PC-9 (cell line): Measurements from ENCODE around the gene SLC1A2. TPM values are rescaled to one million over a fixed set of nuclear protein-coding genes. Genes with fewer than 3 reads are reported as not detected.

ENCODE experiments used
- BruUV-seq: library from RNA; stranded (reverse); fragments of 400-500 nt; replicated peaks from 2 replicates; lab custom pipeline; 2021; lab: Mats Ljungman, UMichigan
- CTCF ChIA-PET: fragments of 300-600 bp; sonication (Branson Sonifier 250); formaldehyde crosslinking; loops from one replicate; lab custom pipeline; 2022; ENCODE audit warnings: antibody characterized with exemption; lab: Charles Lee
- POLR2A ChIA-PET: fragments of 300-600 bp; sonication (Branson Sonifier 250); formaldehyde crosslinking; loops from one replicate; lab custom pipeline; 2022; ENCODE audit warnings: antibody characterized with exemption; ENCODE audit not compliant: unreplicated experiment; lab: Charles Lee
- DNase-seq, 2 experiments: peaks; one replicate each; pipeline versions ENCODE4 v3.0.0 to v3.0.0-alpha.2; 2015 to 2022; ENCODE audit warnings: mixed read lengths in 1 of 2
- H2AFZ ChIP-seq: fragments of 200-600 bp; sonication (generic); 2 replicates; pipeline ENCODE4 v1.8.1; 2017; ENCODE audit warnings: antibody characterized with exemption
- H3F3A ChIP-seq: fragments of 200-600 bp; sonication (generic); 2 replicates; pipeline ENCODE4 v1.8.1; 2017; ENCODE audit warnings: antibody characterized with exemption, mild to moderate bottlenecking, low read depth; ENCODE audit not compliant: insufficient read depth
- H3K27ac ChIP-seq: fragments of 200-600 bp; sonication (generic); 2 replicates; pipeline ENCODE4 v1.6.1; 2016; ENCODE audit warnings: mixed run types
- H3K27me3 ChIP-seq: fragments of 200-600 bp; sonication (generic); 2 replicates; pipeline ENCODE4 v1.6.1; 2016; ENCODE audit warnings: low read depth, mixed run types; ENCODE audit not compliant: insufficient read depth
- H3K36me3 ChIP-seq: fragments of 200-600 bp; sonication (generic); 2 replicates; pipeline ENCODE4 v1.6.1; 2016; ENCODE audit warnings: low read depth, mixed run types
- H3K4me1 ChIP-seq: fragments of 200-600 bp; sonication (generic); replicated peaks from 2 replicates; pipeline ENCODE4 v1.6.1; 2016; ENCODE audit warnings: mixed run types; ENCODE audit not compliant: insufficient read depth
- H3K4me2 ChIP-seq: fragments of 200-600 bp; sonication (generic); 2 replicates; pipeline ENCODE4 v1.6.1; 2017; ENCODE audit warnings: mixed run types
- H3K4me3 ChIP-seq: fragments of 200-600 bp; sonication (generic); 2 replicates; pipeline ENCODE4 v1.6.1; 2016; ENCODE audit warnings: mixed run types
- H3K79me2 ChIP-seq: fragments of 200-600 bp; sonication (generic); 2 replicates; pipeline ENCODE4 v1.6.1; 2017; ENCODE audit warnings: low read depth, mixed run types
- H3K9me2 ChIP-seq: fragments of 200-600 bp; sonication (generic); 2 replicates; pipeline ENCODE4 v1.8.1; 2017; ENCODE audit warnings: mild to moderate bottlenecking; ENCODE audit not compliant: insufficient read depth
- H3K9me3 ChIP-seq: fragments of 200-600 bp; sonication (generic); 2 replicates; pipeline ENCODE4 v1.8.1; 2016; ENCODE audit warnings: low read depth; ENCODE audit not compliant: insufficient read depth
- H4K20me1 ChIP-seq: fragments of 200-600 bp; sonication (generic); 2 replicates; pipeline ENCODE4 v1.8.1; 2017; ENCODE audit not compliant: insufficient read depth
- CTCF ChIP-seq: fragments of 200-600 bp; sonication (generic); conservative IDR thresholded peaks from 2 replicates; pipeline ENCODE4 v1.6.1; 2017; ENCODE audit warnings: mixed run types, antibody characterized with exemption, mild to moderate bottlenecking, moderate library complexity
- EZH2 ChIP-seq: fragments of 200-600 bp; sonication (generic); IDR thresholded peaks from 2 replicates; pipeline ENCODE4 v1.8.0; 2017; ENCODE audit warnings: antibody characterized with exemption, low read depth
- intact Hi-C: fragments of 100-400 bp; cut with micrococcal nuclease; formaldehyde crosslinking; loops from one replicate; pipeline ENCODE4 v1.10.0; 2022; ENCODE audit not compliant: unreplicated experiment
- total RNA-seq: library from RNA; stranded (reverse); gene quantifications from 2 replicates; pipeline ENCODE4 v1.2.3, GENCODE V29; 2021

SLC1A2 gene
- total RNA-seq, 1 experiment from 2014 or later: 0.09 TPM

- Histone ChIP-seq H3K4me2 (no peak overlapping the region), H3K27me3 (peaks cover 28% of the 10 kb centered on the region), H3K79me2 (no peaks in the 10 kb centered on the region), H2AFZ (no peak overlapping the region), H4K20me1 (no peaks in the 10 kb centered on the region), H3K27ac (no peak overlapping the region), H3K4me1 (no peaks in the 10 kb centered on the region), H3K9me3 (no peaks in the 10 kb centered on the region; the same call in 1 of the 2 replicates), H3F3A (no peaks in the 10 kb centered on the region), H3K4me3 (no peak overlapping the region), H3K36me3 (no peaks in the 10 kb centered on the region), H3K9me2 (no peaks in the 10 kb centered on the region)
- TF ChIP-seq EZH2 (no peak), CTCF (peak; percentile 78)
- ChIA-PET POLR2A (no interaction called here), CTCF (interaction anchor here (0.5 to 0.7 kb wide), 2 partner anchors 29 to 565 kb away, joined by 3 to 6 read pairs; no protein-coding TSS in a partner anchor)
- intact Hi-C loops: loop anchor here (1.0 kb wide), 1 partner anchor 486 kb away; no protein-coding TSS in a partner anchor
- no peak for DNase-seq
- BruUV-seq: no TSS peak
These were observed 7.1 kb downstream of the SLC1A2 start for GRCh38 chr11:35412285-35412684.

- Histone ChIP-seq H3K79me2 (no peaks in the 10 kb centered on the region), H3K4me3 (no peak overlapping the region), H3K4me2 (no peak overlapping the region), H2AFZ (no peak overlapping the region), H3F3A (no peaks in the 10 kb centered on the region), H3K9me3 (no peaks in the 10 kb centered on the region; the same call in 1 of the 2 replicates), H3K27me3 (no peaks in the 10 kb centered on the region), H3K36me3 (no peaks in the 10 kb centered on the region), H3K9me2 (no peaks in the 10 kb centered on the region), H3K27ac (no peak overlapping the region), H4K20me1 (no peaks in the 10 kb centered on the region), H3K4me1 (no peaks in the 10 kb centered on the region)
- intact Hi-C loops: no loop called here
- ChIA-PET CTCF (interaction anchor here (0.5 kb wide), 1 partner anchor 81 kb away, joined by 9 read pairs; no protein-coding TSS in a partner anchor), POLR2A (interaction anchor here (0.6 kb wide), 1 partner anchor 1394 kb away, joined by 3 read pairs; no protein-coding TSS in a partner anchor)
- TF ChIP-seq CTCF (no peak), EZH2 (no peak)
- no peak for DNase-seq
- no TSS peak for BruUV-seq
These were observed 12.3 kb downstream of the SLC1A2 start for GRCh38 chr11:35407041-35407440.

GRCh38 chr11:35404388-35404775 lies 15.0 kb downstream of the SLC1A2 start:
- intact Hi-C loops: no loop called here
- TF ChIP-seq CTCF: peak; percentile 66
- no peak for TF ChIP-seq EZH2
- no peaks in the 10 kb centered on the region for H3K4me1 ChIP-seq
- no peaks in the 10 kb centered on the region for H3K9me2 ChIP-seq
- no peaks in the 10 kb centered on the region for H4K20me1 ChIP-seq
- H3K36me3 ChIP-seq: no peaks in the 10 kb centered on the region
- H3K9me3 ChIP-seq: no peaks in the 10 kb centered on the region; the same call in 1 of the 2 replicates
- no peak overlapping the region for H3K27ac ChIP-seq
- ChIA-PET CTCF (no interaction called here), POLR2A (no interaction called here)
- H3K27me3 ChIP-seq: no peaks in the 10 kb centered on the region
- BruUV-seq: no TSS peak
- no peak overlapping the region for H2AFZ ChIP-seq
- peak in 1 of 2 experiments; percentile 29 for DNase-seq
- no peaks in the 10 kb centered on the region for H3F3A ChIP-seq
- no peak overlapping the region for H3K4me3 ChIP-seq
- H3K4me2 ChIP-seq: no peak overlapping the region
- H3K79me2 ChIP-seq: no peaks in the 10 kb centered on the region
